Measurements from ENCODE around the gene ANXA1.

ANXA1 gene

DNA sequence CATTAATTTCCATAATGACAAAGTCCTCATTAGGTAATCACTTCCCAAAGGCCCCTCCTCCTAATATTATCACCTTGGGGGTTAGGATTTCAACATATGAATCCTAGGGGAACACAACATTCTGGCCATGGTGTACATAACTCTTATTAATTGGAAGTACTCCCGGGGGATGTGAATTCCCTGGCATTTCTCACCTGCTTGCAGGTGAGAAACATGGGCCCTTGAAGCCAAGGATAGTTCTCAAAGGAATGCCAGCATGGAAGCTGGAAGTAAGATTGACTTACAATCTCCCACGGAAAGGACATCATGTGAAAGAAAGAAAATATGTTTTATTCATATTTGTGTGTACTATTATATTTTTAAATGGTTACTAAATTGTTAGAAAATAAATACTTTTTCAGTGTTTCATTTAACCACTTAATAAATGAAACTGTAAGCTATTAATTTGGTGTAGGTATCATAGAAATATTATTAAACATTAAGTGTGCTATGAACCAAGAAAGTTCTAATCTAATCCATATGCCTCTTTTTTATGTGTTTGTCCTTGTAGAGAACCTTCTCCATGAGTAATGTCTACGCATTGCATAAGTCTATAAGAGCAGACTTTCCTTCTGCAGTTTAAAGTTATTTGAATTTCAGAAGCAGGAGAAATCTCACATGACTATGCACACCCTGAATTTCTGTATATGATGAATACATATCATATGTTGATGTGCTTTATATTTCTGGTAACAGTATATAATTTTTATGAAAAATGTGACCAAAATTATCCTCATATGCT is 59.4 kb downstream of the ANXA1 start:
- no peak for DNase-seq (ENCODE audit: low read depth)

- DNase-seq (ENCODE audit: low read depth) = no peak
Observed at GRCh38 chr9:73213300-73213699, 61.6 kb downstream of the ANXA1 start.

- DNase-seq (ENCODE audit: low read depth) = no peak
Observed at GRCh38 chr9:73215249-73215648, 63.6 kb downstream of the ANXA1 start.

DNA sequence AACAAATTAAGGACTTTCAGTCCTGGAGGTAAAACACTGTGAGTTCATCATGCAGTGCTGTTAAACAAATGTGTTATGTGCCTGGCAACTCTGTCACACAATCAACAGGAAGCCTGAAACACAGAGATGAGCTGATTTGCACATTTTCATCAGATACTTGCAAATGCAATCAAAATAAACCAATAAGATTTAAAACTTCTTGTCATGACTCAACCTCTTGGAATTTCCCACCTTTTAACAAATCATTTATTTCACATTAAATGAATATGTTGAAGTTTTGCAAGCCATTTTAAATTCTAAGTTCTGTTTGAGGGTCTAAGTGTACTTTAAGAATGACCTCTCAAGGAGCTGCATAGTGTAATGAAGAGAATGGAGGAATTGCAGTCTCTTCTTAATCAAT is 64.4 kb downstream of the ANXA1 start:
- DNase-seq (ENCODE audit: low read depth) = no peak
